DMS153 treated with DMSO at 0.1 percent for 48 hours (cell line): ENCODE measurements around the gene ATP6V0E1.

ENCODE experiments used
- DNase-seq: peaks from one replicate; lab custom pipeline; 2025; ENCODE audit not compliant: unreplicated experiment; lab: John Stamatoyannopoulos, UW

Gene ATP6V0E1

DNA sequence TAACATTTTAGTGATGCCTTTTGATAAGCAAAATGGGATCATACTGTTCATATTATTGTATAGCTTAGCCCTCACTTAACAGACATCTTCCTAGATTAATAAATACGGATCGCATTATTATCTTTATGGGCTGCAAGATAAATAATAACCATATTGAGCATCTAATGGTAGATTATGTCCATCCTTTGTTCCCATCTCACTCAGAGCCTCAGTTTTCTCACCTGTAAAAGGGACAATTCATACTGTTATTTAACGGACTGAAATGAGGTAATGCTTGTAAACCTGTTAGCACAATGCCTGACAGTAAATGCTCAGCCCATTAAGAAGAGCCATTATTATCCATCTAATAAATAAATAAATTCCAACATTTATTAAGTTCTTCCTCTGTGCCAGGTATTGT, 27.3 kb upstream of the ATP6V0E1 start:
- DNase-seq = no peak

DNA sequence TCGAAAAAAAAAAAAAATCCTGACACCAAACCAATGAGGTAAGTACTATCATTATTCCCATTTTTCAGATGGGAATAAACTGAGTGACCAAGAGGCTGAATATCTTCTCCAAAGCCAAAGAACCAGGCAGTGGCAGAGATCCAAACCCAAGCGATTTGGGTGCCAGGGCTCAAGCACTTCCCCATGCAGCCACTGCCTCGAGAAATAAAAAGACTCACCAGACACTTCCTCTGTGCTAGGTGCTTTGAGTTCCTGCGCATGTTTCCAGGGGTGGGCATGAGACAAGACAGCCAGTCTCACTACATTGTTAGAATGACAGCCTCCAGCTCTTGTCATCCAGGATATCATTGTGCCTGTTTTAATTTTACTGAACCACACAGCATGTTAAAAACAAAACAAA, 26.6 kb upstream of the ATP6V0E1 start:
- DNase-seq = no peak

DNA sequence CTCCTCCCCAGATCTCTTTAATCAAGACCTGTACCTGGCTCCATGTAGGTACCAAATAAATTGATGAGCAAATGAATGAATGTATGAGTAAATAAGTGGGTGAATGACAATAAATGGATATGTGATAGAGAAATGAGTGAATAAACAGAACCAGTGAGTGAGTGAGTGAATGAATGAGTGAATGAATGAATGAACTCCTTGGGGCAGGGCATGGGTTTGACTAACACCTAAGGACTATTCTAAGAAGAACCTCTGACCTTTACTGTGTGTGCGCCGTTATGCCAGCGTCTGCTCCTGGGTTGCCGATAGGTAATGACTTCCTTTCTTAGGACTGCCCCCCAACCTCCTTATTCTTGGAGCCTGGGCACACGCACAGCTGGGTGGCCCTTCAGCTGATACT, 26.1 kb upstream of the ATP6V0E1 start:
- no peak for DNase-seq

DNA sequence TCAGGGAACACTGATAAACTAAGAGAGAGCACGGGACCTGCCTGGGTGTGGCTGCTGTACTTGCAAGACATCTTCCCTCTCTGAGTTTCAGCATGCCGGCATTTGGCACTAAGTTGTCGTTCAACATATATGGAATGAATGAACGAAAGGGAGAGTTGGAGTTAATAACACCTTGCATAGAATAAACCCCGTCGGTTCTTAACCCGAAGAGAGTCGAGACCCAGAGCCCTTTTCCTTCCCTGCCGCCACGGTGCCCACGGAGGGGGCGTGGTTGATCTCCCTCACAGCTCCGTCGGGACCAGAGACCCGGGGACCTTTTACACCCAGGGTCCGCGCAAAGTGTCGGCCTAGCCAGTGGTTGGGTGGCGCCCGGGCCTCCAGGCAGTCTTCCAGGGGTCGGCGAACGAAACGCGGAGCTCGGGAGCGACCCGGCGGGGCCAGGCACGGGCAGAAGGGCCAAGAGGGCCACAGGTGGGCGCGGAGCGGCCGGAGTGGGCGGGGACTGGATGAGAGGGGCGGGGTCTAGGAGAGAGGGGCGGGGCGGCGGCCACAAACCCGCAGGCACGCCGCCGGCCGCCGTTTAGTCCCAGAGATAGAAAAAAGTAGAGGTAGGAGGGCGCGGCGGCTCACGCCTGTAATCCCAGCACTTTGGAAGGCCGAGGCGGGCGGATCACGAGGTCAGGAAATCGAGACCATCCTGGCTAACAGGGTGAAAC, 25.1 kb upstream of the ATP6V0E1 start:
- no peak for DNase-seq

DNA sequence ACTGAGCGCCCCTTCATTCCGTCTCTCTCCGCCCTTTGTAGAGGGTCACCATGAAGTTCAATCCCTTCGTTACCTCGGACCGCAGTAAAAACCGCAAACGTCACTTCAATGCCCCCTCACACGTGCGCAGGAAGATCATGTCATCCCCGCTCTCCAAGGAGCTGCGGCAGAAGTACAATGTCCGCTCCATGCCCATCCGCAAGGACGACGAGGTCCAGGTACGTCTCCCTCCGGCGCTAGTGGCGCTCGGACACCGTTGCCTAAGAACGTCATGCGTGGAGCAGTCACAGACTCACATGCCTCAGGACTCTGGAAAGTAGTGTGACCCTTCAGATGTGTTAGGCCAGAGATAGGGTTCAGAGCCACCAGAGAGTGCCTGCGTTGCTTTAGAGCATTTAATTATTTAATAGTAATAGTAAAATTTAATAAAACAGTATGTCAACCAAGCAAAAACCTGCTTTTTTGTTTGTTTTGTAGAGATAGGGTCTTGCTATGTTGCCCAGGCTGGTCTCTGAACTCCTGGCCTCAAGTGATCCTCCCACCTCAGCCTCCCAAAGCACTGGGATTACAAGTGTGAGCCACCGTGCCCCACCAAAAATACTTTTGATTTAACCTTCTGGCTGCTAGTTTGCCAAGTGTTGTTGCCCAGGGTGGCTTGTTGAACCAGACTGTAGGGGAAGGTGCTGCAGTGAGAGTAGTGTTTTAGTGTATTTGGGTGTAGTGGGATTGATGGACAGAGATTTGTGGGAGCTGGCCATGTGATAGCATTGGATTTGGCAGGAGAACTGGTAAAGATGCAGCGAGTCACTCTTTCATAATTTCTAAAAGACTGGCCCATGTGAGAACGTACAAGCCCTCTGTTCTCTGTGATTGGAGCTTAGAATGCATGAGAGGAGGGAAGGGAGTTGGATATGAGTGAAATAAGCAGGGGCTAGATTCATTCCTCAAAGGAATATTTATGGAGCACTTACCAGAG, 23.5 kb upstream of the ATP6V0E1 start:
- no peak for DNase-seq

DNA sequence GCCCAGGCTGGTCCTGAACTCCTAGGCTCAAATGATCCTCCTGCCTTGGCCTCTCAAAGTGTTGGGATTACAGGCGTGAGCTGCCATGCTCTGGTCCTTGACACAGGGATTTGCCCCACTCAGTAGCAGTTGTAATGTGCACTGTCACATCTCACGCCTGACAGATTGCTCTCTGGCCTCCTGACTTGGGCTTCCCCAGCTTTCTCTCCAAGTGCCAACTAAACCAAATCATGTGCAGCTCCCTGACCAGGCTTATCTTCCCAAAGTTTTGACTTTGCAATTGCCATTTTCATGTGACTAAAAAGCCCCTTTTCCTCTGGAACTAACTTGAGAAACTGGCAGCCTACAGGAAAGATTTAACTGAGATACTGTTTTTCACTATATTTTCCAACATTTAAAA, 13.7 kb upstream of the ATP6V0E1 start:
- DNase-seq = no peak

DNA sequence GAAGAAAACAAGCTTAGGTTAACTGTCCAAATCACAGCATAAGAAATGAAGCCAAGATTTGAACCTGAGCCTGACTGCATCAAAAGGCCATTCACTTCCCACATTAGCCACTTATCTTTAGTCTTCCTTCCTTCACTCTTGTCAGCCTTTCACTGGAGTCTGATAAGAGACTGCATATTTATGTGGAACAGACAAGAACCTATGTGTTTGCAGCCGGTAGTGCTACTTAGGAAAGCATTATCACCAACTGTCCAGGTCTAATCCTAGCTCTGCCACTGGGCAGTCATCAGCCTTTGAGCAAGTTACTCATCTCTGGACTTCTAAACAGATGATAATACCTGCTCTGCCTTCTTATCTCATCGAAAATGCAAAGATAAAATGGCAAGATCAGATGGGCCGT, 12.1 kb upstream of the ATP6V0E1 start:
- no peak for DNase-seq

DNA sequence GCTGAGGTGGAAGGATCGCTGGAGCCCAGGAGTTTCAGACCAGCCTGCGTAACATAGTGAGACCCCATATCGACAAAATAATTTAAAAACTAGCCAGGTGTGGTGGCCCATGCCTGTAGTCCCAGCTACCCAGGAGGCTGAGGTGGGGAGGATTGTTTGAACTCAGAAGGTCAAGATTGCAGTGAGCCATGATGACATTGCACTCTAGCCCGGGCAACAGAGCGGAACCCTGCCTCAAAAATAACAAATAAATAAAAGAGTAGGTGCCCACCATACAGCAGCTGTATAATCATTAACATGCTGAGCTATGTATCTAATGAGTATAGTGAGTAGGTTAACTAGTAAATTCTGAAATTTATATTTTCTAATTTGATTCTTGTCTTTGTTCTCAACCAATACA, 11.0 kb upstream of the ATP6V0E1 start:
- no peak for DNase-seq

DNA sequence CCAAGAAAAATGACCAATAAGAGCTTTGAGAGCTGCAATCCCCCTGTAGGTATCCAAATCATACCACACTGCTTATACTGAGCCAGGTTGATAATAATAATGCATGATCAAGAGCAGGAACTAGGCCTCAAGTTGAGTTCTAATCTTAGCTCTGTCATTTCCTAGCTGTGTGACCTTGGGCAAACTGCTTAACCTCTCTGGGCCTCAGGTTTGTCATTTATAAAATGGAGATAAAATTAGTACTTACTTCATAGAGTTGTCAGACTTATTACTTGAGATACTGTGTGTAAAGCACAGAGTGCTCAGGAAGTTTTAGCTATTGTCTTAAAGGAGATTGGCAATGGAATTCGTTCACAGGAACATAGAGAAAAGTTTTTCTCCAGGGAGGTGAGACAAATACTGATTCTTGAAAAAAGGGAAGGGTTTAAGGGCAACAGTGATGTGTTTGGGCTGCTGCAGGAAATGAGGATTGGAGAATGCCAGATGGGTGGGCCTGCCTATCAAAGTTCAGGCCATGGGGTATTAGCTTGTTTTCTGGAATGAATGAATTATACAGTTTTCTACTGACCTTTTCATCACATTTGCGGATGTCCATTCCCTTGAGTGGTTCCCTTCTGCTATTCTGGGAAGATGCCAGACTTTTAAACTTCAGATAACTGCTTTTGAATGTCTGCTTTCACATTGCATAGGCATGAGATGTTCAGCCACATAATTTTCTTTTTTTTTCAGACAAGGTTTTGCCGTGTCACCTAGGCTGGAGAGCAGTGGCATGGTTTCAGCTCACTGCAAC, 10.2 kb upstream of the ATP6V0E1 start:
- DNase-seq = no peak

DNA sequence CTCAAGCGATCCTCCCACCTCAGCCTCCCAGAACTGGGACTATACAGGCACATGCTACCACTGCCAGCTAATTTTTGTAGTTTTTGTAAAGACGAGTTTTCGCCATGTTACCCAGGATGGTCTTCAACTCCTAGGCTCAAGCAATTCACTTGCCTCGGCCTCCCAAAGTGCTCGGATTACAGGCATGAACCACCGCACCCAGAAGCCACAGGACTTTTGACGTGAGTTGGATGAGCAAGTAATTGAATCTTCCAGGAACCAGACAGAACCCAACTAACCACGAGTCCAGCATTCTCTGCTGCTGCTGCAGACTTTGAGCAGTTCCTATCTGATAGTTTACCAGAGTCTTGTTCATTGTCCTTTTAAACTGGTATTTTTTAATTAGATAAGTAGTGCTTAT, 9.6 kb upstream of the ATP6V0E1 start:
- no peak for DNase-seq

DNA sequence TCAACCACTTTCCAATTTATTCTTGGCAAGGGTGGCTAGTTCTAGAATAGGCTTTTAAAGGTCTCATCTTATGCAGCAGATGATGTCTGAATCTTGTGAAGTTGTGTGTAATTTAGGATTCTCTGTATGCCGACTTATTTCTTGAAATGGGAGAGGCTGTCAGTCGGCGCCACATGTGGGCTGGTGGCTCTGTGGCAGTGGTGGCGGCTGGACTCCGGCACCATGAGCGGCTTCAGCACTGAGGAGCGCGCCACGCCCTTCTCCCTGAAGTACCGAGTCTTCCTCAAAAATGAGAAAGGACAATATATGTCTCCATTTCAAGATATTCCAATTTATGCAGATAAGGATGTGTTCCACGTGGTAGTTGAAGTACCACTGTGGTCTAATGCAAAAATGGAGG, 8.3 kb upstream of the ATP6V0E1 start:
- no peak for DNase-seq

DNA sequence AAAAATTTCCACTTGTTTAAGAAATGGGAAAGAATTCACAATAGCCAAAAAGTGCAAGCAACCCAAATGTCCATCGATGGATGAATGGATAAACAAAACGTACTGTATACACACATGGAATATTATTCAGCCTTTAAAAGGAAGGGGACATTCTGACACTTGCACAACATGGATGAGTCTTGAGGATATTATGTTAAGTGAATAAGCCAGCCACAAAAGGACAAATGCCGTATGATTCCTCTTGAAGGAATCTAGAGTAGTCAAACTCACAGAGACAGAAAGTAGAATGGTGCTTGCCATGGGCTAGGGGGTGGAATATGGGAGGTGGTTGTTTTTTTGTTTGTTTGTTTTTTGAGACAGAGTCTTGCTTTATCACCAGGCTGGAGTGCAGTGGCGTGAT, 3.8 kb upstream of the ATP6V0E1 start:
- no peak for DNase-seq

DNA sequence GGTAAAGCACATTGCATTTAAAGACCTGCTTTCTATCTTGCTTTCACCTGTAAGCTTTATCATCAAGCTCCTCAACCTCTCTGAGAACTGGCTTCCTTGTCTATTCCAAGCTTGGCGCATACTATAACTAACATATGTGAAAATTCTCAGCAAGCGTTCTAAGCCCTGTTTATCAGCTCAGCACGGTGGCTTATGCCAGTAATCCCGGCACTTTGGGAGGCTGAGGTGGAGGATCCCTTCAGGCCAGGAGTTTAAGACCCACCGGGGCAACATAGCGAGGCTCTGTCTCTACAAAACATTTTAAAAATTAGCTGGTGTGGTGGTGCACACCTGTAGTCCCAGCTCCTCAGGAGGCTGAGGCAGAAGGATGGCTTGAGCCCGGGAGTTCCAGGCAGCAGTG, 1.6 kb upstream of the ATP6V0E1 start:
- DNase-seq = no peak

DNA sequence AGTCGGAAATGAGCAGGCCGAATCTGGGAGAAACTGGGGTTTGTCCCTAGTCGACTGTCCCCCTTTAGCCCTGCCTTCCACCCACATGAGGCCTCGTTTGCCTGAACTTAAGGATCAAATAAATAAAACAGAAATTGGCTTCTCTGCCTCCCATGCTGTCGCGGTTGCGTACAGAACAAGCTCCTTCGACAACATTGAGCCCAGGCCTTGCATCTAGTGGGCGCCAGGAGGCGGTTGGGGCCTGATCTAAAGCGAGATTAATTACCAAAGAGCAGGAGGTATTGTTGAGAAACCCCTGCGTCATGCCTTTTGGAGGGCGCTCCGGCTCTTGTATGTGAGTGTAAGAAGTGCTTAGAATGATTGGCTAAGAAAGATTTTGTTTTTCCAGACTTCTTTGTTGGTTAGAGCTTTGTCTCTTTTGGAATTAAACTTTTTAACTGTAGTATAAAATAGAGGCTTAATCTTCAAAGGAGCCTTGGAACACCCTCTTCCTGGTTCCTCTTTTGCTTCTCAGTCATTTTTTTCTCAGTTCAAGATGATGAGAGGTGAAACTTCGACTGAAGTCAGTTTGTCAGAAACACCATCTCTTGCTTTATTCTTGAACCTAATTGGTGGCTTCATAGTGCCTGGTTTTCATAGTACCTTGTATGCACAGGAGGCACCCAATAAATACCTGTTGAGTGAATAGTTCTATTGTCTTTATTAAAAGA, 828 bp downstream of the ATP6V0E1 start:
- no peak for DNase-seq

DNA sequence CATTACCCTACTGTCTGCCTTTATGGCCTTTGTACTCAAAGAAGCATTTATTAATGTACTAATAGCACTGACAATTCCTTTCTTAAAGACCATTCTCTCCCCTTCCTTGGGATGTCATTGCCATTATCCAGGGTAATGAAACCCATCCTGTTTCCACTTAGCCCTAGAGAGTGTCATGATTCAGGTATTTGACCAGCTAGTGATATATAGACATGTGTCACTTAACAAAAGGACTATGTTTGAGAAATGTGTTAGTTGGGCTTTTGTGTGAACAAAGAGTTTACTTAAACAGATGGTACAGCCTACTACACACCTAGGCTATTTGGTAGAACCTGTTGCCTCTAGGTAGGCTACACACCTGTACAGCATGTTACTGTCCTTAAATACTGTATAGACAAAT, 2.0 kb downstream of the ATP6V0E1 start:
- DNase-seq = no peak

DNA sequence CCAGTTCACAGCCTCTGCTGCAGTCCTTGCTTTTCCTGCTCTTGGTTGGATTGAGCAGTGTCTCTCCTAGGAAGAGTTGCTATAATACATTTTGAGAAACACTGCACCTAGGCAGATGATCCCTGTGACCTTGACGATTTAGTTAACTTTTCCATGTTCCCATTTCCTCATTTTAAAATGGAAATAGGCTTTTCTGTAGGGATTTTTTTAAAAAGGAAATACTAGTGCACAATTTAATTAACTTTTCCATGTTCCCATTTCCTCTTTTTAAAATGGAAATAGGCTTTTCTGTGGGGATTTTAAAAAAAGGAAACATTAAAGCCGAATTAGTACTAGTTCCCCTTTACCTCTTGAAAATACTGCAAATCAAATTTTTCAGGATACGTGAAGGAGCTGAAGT, 4.7 kb downstream of the ATP6V0E1 start:
- no peak for DNase-seq

DNA sequence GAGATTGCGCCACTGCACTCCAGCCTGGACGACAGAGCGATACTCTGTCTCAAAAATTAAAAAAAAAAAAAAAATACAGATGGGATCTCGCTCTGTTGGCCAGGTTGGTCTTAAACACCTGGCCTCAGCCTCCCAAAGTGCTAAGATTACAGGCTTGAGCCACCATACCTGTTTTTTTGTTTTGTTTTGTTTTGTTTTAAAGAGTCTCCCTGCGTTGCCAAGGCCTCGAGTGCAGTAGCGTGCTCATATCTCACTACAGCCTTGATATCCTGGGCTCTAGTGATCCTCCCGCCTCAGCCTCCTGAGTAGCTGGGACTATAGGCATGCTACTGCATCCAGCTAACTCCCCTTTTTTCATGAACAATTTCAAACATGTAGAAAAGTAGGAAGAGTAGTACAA, 7.2 kb downstream of the ATP6V0E1 start:
- DNase-seq = no peak

DNA sequence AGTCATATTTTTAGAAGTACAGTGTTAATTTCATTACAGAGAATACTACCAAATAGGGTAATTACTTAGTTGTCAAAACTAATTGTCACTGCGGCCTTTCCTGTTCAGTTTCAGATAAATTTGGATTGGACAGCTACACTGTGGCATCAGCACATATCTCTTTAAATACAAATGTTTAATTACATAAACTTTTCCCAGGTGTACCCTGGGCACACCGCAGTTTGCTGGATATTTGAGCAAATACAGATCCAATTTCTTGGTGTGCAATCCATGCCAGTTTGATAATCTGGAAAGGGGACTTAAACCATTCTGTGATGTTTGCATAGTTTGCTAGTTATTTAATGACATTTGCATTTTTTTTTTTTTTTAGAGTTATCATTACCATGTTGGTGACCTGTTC, 10.8 kb downstream of the ATP6V0E1 start:
- DNase-seq = no peak

DNA sequence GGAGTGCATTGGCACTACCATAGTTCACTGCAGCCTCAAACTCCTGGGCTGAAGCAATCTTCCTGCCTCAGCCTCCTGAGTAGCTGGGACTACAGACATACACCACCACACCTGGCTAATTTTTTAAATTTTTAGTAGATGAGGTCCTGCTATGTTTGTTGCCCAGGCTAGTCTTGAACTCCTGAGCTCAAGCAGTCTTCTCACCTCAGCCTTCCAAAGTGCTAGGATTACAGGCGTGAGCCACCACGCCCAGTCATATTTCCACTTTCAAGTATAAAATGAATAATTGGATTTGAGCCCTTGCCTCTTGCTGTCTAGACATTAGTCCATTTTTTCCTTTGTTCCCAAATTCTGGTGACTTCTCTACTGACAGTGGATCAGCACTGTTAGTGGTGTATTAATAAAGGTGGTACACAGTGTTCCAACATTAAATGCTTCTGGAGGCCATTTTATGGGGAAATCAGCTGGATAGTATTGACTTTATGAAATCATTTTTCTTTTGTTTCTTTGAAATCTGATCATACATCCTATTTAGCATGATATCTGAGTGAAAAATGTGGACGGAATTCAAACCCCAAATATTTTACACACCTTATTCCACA, 15.9 kb downstream of the ATP6V0E1 start:
- DNase-seq = no peak

DNA sequence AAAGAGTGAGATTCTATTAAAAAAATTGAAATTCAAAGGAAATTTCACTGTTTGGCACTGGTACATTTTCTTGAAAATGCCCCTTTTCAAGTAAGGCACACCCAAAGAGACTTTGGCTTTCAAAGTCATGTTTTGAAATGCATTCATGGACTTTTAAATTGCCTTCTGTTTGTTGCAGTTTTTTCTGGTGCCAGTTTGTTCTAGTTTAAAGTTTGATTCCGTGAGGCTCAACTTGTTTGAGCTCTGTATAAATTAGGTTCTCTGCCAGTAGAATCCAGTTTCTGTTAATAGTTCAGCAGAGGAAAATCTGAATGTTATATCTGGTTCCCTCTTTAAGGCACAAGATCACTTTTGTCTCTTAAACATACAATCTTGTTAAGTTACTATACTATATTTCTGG, 16.4 kb downstream of the ATP6V0E1 start:
- no peak for DNase-seq
